Neuron (in vitro differentiated cells): Measurements from ENCODE around the gene IQSEC2.

ENCODE experiments used
- H2AFZ ChIP-seq: one replicate; pipeline ENCODE4 v1.6.1; 2013; ENCODE audit warnings: low read depth, mild to moderate bottlenecking, inconsistent platforms, low read length, moderate library complexity
- H3K27me3 ChIP-seq: one replicate; pipeline ENCODE4 v1.6.1; 2013; ENCODE audit warnings: low read length; ENCODE audit not compliant: insufficient read depth
- H3K36me3 ChIP-seq: one replicate; pipeline ENCODE4 v1.6.1; 2013; ENCODE audit warnings: low read length; ENCODE audit not compliant: insufficient read depth
- H3K4me1 ChIP-seq: one replicate; pipeline ENCODE4 v1.6.1; 2013; ENCODE audit warnings: low read length; ENCODE audit not compliant: insufficient read depth
- H3K4me3 ChIP-seq: 2 replicates; pipeline ENCODE4 v1.5.1; 2013; ENCODE audit warnings: mild to moderate bottlenecking, low read length, moderate library complexity
- H3K9me3 ChIP-seq: one replicate; pipeline ENCODE4 v1.6.1; 2013; ENCODE audit warnings: low read length

Gene IQSEC2

DNA sequence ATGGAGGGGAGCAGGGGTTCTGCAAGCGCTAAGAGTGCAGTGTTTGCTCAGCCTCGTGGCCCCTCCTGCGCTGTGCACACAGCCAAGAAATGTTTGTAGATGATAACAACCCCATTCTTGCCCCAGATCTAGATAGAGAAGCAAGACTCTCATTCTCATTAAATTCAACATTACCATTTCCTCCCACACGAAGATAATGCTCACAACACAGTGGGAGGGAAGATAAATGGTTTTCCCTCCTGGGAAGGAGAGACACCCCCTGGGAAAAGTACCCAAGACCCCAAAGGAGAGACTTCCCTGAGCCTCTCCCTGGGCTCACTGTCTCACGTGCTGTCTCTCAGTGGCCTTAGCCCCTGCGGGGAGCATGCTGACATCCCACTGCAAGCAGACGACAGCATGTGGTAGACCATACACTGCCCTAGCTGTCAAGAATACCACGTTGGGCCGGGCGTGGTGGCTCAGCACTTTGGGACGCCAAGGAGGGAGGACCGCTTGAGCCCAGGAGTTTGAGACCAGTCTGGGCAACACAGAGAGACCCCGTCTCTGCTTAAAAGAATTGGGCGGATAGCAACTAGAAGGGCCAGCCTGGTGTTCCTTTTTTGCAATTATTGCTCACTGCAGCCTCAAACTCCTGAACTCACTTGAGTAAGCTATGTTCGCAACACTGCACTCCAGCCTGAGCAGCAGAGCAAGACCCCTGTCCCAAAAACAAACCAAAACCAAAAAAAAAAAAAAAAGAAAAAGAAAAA, 34.9 kb upstream of the IQSEC2 start:
- H3K4me3 ChIP-seq: no peak overlapping the region
- no peaks in the 10 kb centered on the region for H3K36me3 ChIP-seq
- peaks cover 29% of the 10 kb centered on the region for H3K27me3 ChIP-seq
- H3K9me3 ChIP-seq: no peaks in the 10 kb centered on the region
- no peak overlapping the region for H2AFZ ChIP-seq
- peaks cover 7% of the 10 kb centered on the region for H3K4me1 ChIP-seq

DNA sequence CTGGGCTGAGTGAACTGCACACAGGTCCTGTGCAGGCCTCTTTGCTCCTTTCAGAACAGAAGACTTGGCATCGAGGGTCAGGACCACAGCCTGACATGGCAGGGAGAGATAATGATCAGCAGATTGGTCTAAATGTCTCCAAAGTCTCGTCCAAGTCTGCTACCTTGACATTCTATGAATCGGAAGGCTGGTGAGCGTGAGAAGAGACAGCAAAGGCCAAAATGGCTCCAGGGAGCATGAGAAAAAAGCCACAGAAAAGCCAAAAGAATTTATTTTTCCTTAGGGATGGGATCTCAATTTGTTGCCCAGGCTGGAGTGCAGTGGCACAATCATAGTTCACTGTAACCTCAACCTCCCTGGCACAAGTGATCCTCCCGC, 32.3 kb upstream of the IQSEC2 start:
- no peaks in the 10 kb centered on the region for H3K9me3 ChIP-seq
- peaks cover 8% of the 10 kb centered on the region for H3K27me3 ChIP-seq
- no peak overlapping the region for H2AFZ ChIP-seq
- H3K36me3 ChIP-seq: no peaks in the 10 kb centered on the region
- H3K4me1 ChIP-seq: no peaks in the 10 kb centered on the region
- H3K4me3 ChIP-seq: no peak overlapping the region

DNA sequence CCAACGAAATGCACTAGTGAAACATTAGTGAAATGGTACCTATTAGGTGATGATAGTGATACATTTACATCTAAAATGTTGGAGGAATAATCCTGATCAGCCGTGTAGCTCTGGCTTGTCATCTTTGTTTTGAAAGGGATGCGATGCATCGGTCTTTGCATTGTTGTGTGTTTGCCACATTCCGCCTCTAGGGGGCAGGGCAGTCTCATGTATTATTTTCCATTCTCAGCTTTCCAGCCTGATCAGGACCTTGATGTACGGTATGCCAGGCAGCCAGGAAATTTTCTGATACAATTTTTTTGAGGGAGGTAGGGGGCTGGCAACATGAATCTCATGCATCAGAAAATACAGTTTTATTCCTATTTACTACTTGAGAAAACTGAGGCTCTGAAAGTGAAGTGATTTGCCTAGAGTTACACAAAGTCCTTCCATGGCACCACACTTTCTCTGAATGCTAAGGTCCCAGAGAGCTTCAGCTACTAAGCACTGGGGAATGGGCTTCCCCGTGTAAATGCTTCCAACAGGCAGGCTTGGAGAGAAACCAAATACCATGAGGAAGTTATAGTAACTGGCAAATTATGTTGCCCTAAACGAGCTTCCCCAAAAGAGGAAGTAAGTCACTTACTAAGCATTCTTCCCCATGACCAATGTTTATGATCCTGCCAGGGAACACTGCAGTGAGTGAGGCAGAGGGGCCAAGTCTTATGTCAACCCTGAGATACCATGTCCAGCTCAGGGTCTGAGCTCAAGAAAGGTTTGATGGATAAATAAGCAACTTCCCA, 31.8 kb upstream of the IQSEC2 start:
- no peaks in the 10 kb centered on the region for H3K36me3 ChIP-seq
- no peaks in the 10 kb centered on the region for H3K4me1 ChIP-seq
- H2AFZ ChIP-seq: no peak overlapping the region
- H3K4me3 ChIP-seq: no peak overlapping the region
- H3K27me3 ChIP-seq: peaks cover 2% of the 10 kb centered on the region
- H3K9me3 ChIP-seq: no peaks in the 10 kb centered on the region

DNA sequence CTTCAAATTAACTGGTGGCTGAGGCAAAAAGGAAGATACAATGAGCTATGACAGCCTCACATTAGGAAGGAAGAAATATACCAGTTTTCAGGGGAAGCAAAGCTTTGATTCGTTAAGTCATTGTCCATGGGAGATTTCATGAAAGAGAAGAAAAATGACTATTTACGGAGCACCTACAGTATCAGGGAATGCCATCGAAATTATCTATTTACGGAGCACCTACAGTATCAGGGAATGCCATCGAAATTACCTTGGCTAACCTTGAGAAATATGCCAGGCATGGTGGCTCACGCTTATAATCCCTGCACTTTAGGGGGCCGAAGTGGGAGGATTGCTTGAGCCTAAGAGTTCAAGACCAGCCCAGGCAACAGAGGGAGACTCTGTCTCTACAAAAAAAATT, 28.5 kb upstream of the IQSEC2 start:
- H3K36me3 ChIP-seq: no peaks in the 10 kb centered on the region
- H2AFZ ChIP-seq: no peak overlapping the region
- H3K4me3 ChIP-seq: no peak overlapping the region
- H3K4me1 ChIP-seq: no peaks in the 10 kb centered on the region
- no peaks in the 10 kb centered on the region for H3K9me3 ChIP-seq
- H3K27me3 ChIP-seq: no peaks in the 10 kb centered on the region

DNA sequence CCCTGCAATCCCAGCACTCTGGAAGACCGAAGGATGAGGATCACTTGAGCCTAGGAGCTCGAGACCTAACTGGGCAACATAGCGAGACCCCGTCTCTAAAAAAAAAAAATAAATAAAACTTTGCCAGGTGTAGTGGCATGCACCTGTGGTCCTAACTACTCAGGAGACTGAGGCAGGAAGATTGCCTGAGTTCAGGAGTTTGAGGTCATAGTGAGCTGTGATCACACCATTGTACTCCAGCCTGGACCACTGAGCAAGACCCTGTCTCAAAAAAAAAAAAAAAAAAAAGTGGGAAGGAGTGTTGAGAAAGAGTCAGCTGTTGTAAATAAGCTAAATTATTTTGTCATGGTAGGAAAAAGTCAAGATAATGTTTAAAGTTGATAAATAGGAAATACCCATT, 27.5 kb upstream of the IQSEC2 start:
- H3K27me3 ChIP-seq: no peaks in the 10 kb centered on the region
- no peaks in the 10 kb centered on the region for H3K4me1 ChIP-seq
- H2AFZ ChIP-seq: no peak overlapping the region
- no peaks in the 10 kb centered on the region for H3K36me3 ChIP-seq
- H3K4me3 ChIP-seq: no peak overlapping the region
- no peaks in the 10 kb centered on the region for H3K9me3 ChIP-seq

DNA sequence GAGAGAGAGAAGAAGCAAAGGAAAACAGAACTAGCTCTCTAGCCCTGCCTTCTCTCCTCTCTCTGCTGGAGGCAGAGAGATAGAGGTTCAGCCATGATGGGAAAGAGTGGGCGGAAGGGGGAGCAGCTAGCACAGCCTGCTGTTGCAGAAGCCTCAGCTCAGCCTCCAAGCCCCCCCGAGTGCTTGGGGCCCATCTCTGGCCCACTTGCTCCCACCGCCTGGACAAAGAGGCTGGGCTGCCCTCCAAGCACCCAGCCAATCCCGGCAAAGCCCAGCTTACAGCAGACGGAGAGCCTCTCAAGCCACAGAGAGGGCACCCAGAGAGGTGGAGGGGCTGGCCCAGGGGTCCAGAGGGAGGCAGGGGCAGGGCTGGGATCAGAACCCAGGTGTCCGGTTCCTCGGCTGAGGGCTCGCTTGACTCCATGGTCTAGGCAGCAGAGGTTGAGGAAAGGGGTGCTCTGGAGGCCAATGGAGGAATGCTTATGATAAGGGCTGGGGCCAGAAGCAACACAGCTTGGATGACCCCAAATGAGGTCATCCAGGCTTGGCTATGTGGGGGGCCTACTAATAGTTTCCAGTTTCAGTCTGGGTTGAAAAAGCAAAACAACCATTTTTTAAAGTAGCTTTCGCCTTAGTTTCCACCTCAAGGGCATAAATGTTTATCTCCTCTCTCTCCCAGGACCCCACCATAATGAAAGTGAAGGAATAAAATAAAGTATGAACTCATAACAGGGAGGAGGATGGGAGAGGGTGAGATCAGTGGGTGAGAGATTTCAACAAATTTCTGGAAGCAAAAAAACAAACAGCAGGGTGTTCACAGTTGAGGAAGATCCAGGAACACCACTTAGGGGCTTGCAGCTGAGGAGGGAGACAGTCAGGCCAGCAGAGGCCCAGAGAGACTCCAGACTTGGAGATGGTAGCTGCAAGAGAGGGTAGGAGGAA, 24.9 kb upstream of the IQSEC2 start:
- no peak overlapping the region for H3K4me3 ChIP-seq
- H3K9me3 ChIP-seq: no peaks in the 10 kb centered on the region
- H3K27me3 ChIP-seq: no peaks in the 10 kb centered on the region
- no peaks in the 10 kb centered on the region for H3K4me1 ChIP-seq
- no peaks in the 10 kb centered on the region for H3K36me3 ChIP-seq
- no peak overlapping the region for H2AFZ ChIP-seq

DNA sequence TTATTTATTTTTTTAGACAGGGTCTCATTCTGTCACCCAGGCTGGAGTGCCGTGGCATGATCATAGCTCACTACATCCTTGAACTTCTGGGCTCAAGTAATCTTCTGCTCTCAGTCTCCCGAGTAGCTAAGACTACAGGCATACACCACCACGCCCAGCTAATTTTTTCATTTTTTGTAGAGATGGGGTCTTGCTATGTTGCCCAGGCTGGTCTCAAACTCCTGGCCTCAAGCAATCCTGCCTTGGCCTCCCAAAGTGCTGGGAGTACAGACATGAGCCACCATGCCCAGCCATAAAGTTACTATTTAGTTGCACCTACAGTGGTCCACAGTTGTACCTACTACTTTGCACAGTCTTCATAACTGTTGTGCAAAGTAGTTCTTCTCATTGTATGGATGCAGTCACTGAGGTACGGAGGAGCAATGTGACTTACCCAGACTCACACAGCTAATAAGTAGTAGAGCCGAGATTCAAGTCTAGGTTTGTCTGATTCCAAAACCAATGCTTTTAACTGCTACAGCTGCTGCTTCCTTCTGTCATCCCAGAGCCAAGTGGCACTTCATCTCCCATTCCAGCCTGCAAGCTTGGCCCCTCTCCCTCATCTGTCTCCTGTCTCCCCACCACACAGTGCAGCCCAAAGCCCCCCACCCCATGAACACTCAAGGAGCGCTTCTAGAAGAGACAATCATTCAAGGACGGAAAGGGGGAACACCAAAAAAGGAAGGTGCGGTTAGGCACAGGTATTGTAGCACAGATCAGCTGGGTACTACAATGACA, 24.0 kb upstream of the IQSEC2 start:
- Histone ChIP-seq H3K4me1 (no peaks in the 10 kb centered on the region), H3K36me3 (no peaks in the 10 kb centered on the region), H3K9me3 (no peaks in the 10 kb centered on the region), H3K27me3 (no peaks in the 10 kb centered on the region), H3K4me3 (no peak overlapping the region), H2AFZ (no peak overlapping the region)

DNA sequence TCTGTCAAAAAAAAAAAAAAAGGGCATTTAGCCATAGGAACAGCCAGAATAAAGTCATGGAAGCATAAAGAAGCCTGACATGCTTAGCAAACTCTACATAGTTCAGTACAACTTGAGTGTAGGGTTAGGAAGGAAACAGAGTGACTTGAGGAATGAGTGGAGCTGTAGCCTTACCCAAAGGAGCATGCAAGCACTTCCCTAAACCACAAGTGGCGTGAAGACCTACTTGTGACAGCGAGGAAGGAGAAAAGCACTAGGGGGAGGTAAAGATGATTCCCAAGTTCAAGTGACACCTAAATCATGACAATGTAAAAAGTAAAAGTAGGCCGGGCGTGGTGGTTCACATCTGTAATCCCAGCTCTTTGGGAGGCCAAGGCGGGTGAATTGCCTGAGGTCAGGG, 21.8 kb upstream of the IQSEC2 start:
- no peaks in the 10 kb centered on the region for H3K4me1 ChIP-seq
- no peak overlapping the region for H2AFZ ChIP-seq
- H3K36me3 ChIP-seq: no peaks in the 10 kb centered on the region
- no peak overlapping the region for H3K4me3 ChIP-seq
- H3K27me3 ChIP-seq: peaks cover 3% of the 10 kb centered on the region
- H3K9me3 ChIP-seq: no peaks in the 10 kb centered on the region

DNA sequence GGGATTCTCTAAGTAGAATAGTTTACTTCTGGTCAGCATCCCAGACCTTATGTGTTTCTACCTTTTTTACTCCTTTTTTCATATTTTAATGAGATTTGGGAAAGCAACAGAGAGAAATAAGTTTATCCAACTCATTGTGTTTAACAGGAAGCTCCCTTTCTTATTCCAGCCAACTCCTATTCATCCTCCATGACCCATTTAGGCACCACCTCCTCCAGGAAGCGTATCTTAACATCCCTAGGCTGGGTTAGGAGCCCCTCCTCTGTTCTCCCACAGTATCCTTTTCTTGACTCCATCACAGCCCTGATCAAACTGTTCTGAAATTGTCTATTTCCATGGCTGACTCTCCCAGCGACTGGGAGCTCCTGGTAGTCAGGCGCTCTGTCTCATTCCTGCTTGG, 18.8 kb upstream of the IQSEC2 start:
- H3K4me1 ChIP-seq: no peaks in the 10 kb centered on the region
- H3K36me3 ChIP-seq: no peaks in the 10 kb centered on the region
- no peak overlapping the region for H3K4me3 ChIP-seq
- H2AFZ ChIP-seq: no peak overlapping the region
- peaks cover 3% of the 10 kb centered on the region for H3K27me3 ChIP-seq
- H3K9me3 ChIP-seq: no peaks in the 10 kb centered on the region

DNA sequence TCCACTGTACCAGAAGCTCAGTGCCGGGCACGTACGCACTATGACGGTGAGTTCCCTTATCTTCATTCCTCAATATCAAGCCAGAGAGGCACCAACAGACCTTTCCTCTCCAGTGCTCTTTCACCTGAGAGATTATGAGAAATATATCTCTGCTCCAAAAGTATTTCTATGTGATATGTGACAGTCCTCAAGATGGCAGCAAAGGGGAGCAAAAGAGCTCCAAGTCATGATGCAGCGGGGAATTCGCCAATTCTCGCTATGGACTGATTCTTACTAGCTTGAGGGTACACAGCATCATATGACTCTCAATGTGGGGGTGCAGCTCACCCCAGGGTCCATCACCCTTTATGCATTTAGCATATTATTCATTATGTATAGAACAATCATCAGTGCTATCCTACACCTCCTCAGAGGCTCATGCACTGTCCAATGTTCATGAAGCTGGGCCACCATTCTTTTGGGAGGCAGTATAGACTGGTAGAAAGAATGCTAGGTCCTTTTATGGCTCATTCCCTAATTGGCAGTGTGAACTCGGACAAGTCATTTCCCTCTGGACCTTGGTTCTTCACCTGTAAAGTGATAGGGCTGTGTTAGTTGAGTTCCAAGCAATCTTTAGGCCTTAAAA, 12.8 kb upstream of the IQSEC2 start:
- Histone ChIP-seq H3K4me3 (no peak overlapping the region), H3K36me3 (no peaks in the 10 kb centered on the region), H2AFZ (no peak overlapping the region), H3K9me3 (no peaks in the 10 kb centered on the region), H3K4me1 (peaks cover 5% of the 10 kb centered on the region), H3K27me3 (no peaks in the 10 kb centered on the region)

DNA sequence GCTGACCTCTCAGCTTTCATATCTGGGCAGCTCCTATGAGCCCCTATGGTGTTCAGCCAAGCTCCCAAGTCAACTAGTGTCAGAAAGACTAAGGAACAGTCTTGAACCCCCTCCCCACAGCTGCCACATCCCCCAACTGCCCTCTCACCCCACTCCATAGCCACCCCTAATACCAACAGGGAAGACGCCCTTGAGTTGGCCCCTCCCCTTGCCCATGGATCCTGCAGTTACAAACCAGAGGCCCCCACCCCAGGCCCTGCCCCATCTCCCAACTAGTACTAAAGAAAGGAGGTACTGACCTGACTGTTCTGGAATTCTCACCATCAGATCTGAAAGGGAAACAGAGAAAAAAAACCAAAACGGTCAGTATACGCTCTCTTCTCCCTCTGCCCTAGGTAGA, 10.2 kb upstream of the IQSEC2 start:
- H3K4me3 ChIP-seq: no peak overlapping the region
- H3K9me3 ChIP-seq: no peaks in the 10 kb centered on the region
- H2AFZ ChIP-seq: no peak overlapping the region
- peaks cover 26% of the 10 kb centered on the region for H3K4me1 ChIP-seq
- no peaks in the 10 kb centered on the region for H3K27me3 ChIP-seq
- H3K36me3 ChIP-seq: no peaks in the 10 kb centered on the region

DNA sequence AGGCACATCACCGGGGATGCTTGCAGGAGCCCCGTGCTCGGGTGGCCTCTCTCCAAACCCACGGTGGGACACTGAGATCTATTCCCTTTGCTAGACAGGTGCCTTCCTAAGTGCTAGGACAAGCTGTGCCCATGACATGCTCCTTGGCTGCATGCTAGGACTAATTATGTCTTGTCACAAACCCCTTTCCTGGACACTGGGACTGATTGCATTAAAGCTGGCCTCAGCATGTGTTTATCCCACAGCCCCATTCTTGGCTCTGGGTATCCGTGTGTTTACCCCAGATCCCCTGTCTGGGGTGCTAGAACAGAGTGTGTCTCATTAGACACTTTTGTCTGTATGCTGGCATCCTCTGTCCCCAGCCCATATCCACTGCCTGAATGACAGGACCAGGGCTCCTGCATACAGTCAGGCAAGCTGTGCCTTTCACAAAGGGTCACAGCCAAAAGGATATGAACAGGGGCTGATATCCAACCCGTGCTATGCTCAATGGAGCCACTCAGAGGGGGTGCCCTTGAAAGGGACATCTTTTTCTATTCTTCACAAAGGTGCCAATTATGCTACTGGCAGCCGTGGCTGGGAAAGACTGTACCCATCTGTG, 9.2 kb upstream of the IQSEC2 start:
- Histone ChIP-seq H3K4me1 (peaks cover 26% of the 10 kb centered on the region), H3K9me3 (no peaks in the 10 kb centered on the region), H2AFZ (no peak overlapping the region), H3K27me3 (no peaks in the 10 kb centered on the region), H3K36me3 (no peaks in the 10 kb centered on the region), H3K4me3 (no peak overlapping the region)
